Nephron (organoid): ENCODE results near the gene WBP2.

Experiments used
- H3K27ac Mint-ChIP-seq, 3 experiments: 2 replicates each; pipeline ENCODE4 v1.8.0; 2020; ENCODE audit warnings: mixed read lengths in 3 of 3, mild to moderate bottlenecking in 2 of 3, moderate library complexity in 1 of 3
- H3K27me3 Mint-ChIP-seq: 2 replicates; pipeline ENCODE4 v1.8.0; 2021; ENCODE audit warnings: low read depth, mild to moderate bottlenecking, moderate library complexity, mixed read lengths
- H3K36me3 Mint-ChIP-seq: 2 replicates; pipeline ENCODE4 v1.8.0; 2020; ENCODE audit warnings: low read depth, mixed read lengths
- H3K4me1 Mint-ChIP-seq: 2 replicates; pipeline ENCODE4 v1.8.0; 2020; ENCODE audit warnings: mixed read lengths
- H3K4me3 Mint-ChIP-seq, 3 experiments: 2 replicates each; pipeline ENCODE4 v1.8.0; 2020; ENCODE audit warnings: mild to moderate bottlenecking in 3 of 3, mixed read lengths in 3 of 3, moderate library complexity in 2 of 3
- H3K9me3 Mint-ChIP-seq: 2 replicates; pipeline ENCODE4 v1.8.0; 2020; ENCODE audit warnings: mixed read lengths
- TF ChIP-seq, protein P1 (sequence below), 3 experiments: fragments of 200-600 bp; sonication (generic); IDR thresholded peaks; one replicate each; pipeline ENCODE4 v1.5.0; 2021; ENCODE audit warnings: antibody characterized with exemption in 3 of 3; ENCODE audit not compliant: unreplicated experiment in 3 of 3

WBP2 gene

DNA sequence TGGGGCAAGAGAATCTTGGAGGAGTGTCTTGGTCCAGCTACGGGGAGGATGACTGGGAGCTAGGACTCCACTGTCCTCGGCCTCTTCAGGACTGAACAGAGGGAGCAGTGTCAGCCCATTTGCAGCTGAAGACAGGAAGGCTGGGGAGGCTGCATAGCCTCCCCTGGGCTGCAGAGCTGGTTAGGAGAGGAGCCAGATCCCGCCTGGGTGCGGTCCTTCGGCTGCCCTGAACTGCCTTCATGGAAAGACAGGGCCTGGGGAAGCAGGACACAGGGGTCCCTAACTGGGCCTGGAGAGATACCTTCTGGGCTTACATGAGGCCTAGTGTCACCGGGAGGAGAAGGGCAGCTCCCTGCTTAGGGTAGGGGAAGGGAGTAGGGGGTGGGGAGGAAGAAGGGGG lies 37.6 kb downstream of the WBP2 start:
- no peak overlapping the region for H3K4me3 Mint-ChIP-seq
- H3K4me1 Mint-ChIP-seq: no peaks in the 10 kb centered on the region
- no peaks in the 10 kb centered on the region for H3K27me3 Mint-ChIP-seq
- peaks cover 66% of the 10 kb centered on the region for H3K36me3 Mint-ChIP-seq
- TF ChIP-seq, protein P1, sequence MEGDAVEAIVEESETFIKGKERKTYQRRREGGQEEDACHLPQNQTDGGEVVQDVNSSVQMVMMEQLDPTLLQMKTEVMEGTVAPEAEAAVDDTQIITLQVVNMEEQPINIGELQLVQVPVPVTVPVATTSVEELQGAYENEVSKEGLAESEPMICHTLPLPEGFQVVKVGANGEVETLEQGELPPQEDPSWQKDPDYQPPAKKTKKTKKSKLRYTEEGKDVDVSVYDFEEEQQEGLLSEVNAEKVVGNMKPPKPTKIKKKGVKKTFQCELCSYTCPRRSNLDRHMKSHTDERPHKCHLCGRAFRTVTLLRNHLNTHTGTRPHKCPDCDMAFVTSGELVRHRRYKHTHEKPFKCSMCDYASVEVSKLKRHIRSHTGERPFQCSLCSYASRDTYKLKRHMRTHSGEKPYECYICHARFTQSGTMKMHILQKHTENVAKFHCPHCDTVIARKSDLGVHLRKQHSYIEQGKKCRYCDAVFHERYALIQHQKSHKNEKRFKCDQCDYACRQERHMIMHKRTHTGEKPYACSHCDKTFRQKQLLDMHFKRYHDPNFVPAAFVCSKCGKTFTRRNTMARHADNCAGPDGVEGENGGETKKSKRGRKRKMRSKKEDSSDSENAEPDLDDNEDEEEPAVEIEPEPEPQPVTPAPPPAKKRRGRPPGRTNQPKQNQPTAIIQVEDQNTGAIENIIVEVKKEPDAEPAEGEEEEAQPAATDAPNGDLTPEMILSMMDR (IDR thresholded peaks at IDR 0.05; ENCODE audit: unreplicated experiment in 3 of 3): no peak
- H3K9me3 Mint-ChIP-seq: no peaks in the 10 kb centered on the region
- H3K27ac Mint-ChIP-seq: no peak overlapping the region

DNA sequence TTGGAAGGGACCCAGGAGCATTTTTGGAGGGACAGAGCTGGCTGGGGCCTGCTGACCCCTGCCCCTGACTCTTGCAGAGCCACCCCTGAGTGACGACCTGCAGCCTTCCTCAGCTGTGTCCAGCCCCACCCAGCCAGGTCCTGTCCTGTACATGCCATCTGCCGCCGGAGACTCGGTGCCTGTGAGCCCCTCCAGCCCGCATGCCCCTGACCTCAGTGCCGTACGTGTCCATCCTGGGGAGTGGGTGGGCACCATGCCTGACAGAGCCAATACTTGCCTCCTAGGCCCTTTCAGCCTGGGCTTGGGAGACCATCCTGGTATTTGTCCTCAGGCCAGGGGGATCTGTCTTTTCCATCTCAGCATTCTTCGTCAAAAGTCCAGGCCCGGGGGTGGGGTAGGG lies 38.4 kb downstream of the WBP2 start:
- no peak overlapping the region for H3K27ac Mint-ChIP-seq

DNA sequence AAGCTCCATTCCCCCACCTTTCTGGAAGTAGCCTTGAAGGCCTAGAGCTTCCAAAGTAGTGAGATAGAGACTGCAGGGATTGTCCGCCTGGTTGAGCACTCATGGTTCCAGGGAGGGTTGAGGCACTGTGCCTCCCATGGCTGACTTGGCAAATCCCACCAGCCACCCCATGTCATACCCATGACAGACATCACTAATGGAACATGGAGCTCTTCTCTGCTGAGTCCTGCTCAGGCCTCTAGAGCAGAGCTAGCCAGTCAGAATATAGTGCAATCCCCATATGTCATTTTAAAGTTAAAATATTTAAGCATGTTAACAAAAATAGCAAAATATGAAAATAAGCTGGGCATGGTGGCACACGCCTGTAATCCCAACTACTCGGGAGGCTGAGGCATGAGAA lies 39.7 kb downstream of the WBP2 start:
- TF ChIP-seq, protein P1 (IDR thresholded peaks at IDR 0.05; ENCODE audit: unreplicated experiment in 3 of 3): no peak
- Mint-ChIP-seq H3K9me3 (no peaks in the 10 kb centered on the region), H3K27ac (no peak overlapping the region), H3K4me3 (no peak overlapping the region), H3K27me3 (no peaks in the 10 kb centered on the region), H3K4me1 (no peaks in the 10 kb centered on the region), H3K36me3 (peaks cover 56% of the 10 kb centered on the region)

More for the DNA sequence above, 38.4 kb downstream of the WBP2 start:
- no peaks in the 10 kb centered on the region for H3K4me1 Mint-ChIP-seq
- H3K27me3 Mint-ChIP-seq: no peaks in the 10 kb centered on the region
- H3K4me3 Mint-ChIP-seq: no peak overlapping the region
- H3K36me3 Mint-ChIP-seq: peaks cover 64% of the 10 kb centered on the region
- H3K9me3 Mint-ChIP-seq: no peaks in the 10 kb centered on the region
- TF ChIP-seq, protein P1 (IDR thresholded peaks at IDR 0.05; ENCODE audit: unreplicated experiment in 3 of 3): no peak

DNA sequence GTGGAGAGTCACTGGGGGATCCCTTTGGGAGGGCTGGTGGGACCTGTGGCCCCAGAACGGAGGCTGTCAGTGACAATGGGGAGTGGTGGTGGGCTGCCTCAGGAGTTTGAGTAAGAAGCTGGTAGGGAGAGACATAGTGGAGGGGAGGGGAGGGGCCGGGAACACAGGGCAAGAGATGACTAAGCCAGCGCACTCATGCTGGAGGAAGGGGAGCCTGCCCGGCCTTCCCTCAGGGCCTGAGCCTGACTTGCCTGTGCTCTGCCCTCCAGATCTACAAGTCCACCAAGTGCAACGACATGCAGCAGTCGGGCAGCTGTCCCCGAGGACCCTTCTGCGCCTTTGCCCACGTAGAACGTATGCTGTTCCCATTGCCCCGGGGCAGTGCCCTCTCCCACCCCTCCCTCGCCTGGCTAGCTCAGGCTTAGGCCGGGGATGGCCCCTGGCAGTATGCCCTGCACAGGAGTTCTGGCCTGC lies 40.2 kb downstream of the WBP2 start:
- Mint-ChIP-seq H3K27me3 (no peaks in the 10 kb centered on the region), H3K4me1 (no peaks in the 10 kb centered on the region), H3K9me3 (no peaks in the 10 kb centered on the region), H3K4me3 (no peak overlapping the region), H3K36me3 (peaks cover 56% of the 10 kb centered on the region), H3K27ac (no peak overlapping the region)
- TF ChIP-seq, protein P1 (IDR thresholded peaks at IDR 0.05; ENCODE audit: unreplicated experiment in 3 of 3): no peak

DNA sequence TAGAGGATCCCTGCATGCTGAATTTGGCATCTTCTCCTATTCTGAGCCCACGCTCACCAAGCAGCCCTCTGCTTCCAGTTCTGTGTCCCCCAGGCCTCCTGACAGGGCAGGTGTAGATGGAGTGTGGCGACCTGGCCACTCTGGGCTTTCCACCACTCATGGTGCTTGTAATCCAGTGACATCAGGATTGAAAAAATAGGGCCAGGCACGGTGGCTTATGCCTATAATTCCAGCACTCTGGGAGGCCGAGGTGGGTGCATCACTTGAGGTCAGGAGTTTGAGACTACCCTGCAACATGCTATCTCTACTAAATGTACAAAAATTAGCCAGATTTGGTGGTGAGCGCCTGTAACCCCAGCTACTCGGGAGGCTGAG lies 41.1 kb downstream of the WBP2 start:
- Mint-ChIP-seq H3K27ac (no peak overlapping the region), H3K27me3 (no peaks in the 10 kb centered on the region), H3K9me3 (no peaks in the 10 kb centered on the region), H3K4me1 (no peaks in the 10 kb centered on the region), H3K36me3 (peaks cover 47% of the 10 kb centered on the region), H3K4me3 (no peak overlapping the region)
- TF ChIP-seq, protein P1 (IDR thresholded peaks at IDR 0.05; ENCODE audit: unreplicated experiment in 3 of 3): no peak
